Measurements from ENCODE around the gene FBXL17.

The FBXL17 gene

DNA sequence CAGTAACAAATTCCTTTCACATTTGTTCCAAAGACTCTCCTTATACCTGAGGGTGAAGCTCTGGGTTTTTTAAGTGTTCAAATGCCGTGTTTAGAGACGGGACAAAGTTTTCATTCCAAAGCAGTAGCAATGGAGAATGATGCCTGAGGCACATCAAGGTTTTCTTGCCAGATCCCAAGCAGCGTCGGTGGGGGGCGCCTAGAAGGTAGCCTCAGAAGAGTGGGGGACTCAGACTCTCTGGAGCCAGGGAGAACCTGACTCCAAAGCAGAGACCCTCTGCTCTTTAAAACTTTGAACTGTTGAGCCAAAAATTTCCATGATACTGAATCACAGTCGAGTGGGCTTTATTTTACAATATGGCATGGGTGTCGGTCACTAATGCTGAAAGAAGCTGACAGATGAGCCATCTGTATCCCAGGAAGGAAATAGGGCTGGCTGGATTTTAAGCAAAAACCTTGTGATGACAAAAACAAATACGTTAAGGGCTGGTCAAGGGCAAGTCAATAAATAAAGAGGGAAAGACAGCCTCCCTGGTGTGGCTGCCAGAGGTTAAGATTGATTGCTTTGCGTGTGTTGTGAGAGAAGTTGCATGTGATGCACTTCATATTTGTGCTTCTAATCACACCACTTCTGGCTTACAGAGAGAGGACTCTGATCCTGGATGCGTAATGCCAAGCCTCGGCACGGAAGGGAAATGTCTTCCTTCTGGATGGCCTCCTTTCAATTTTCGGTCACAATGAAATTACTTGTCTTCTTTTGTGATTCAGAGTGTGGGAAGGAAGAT, 550.1 kb downstream of the FBXL17 start:
- Histone ChIP-seq H3K36me3 (ENCODE audit: low read length) (no peaks in the 10 kb centered on the region), H3K4me2 (ENCODE audit: low read depth, low read length, poor library complexity, severe bottlenecking) (no peak overlapping the region), H3K27me3 (ENCODE audit: low read length) (no peaks in the 10 kb centered on the region), H3K9me3 (ENCODE audit: insufficient read depth, low read length) (no peaks in the 10 kb centered on the region), H3K9ac (ENCODE audit: low read length) (no peak overlapping the region), H3K27ac (ENCODE audit: low read depth, low read length) (no peak overlapping the region), H3K9me2 (replicated peaks; ENCODE audit: insufficient read depth, low read length) (no peaks in the 10 kb centered on the region), H2AFZ (ENCODE audit: low read depth, low read length, severe bottlenecking) (no peak overlapping the region), H3K79me2 (ENCODE audit: insufficient read depth, low read length) (no peaks in the 10 kb centered on the region), H3F3A (ENCODE audit: insufficient read depth) (no peaks in the 10 kb centered on the region), H4K20me1 (ENCODE audit: low read depth, low read length) (no peaks in the 10 kb centered on the region), H3K4me3 (ENCODE audit: insufficient read depth, low read length, poor library complexity, severe bottlenecking) (no peak overlapping the region)
- TF ChIP-seq EZH2phosphoT487 (conservative IDR thresholded peaks at IDR 0.05; ENCODE audit: low read length): no peak
- TF ChIP-seq, protein P1, sequence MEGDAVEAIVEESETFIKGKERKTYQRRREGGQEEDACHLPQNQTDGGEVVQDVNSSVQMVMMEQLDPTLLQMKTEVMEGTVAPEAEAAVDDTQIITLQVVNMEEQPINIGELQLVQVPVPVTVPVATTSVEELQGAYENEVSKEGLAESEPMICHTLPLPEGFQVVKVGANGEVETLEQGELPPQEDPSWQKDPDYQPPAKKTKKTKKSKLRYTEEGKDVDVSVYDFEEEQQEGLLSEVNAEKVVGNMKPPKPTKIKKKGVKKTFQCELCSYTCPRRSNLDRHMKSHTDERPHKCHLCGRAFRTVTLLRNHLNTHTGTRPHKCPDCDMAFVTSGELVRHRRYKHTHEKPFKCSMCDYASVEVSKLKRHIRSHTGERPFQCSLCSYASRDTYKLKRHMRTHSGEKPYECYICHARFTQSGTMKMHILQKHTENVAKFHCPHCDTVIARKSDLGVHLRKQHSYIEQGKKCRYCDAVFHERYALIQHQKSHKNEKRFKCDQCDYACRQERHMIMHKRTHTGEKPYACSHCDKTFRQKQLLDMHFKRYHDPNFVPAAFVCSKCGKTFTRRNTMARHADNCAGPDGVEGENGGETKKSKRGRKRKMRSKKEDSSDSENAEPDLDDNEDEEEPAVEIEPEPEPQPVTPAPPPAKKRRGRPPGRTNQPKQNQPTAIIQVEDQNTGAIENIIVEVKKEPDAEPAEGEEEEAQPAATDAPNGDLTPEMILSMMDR (IDR thresholded peaks at IDR 0.05; ENCODE audit: insufficient read depth, low read length, poor library complexity, severe bottlenecking): no peak

DNA sequence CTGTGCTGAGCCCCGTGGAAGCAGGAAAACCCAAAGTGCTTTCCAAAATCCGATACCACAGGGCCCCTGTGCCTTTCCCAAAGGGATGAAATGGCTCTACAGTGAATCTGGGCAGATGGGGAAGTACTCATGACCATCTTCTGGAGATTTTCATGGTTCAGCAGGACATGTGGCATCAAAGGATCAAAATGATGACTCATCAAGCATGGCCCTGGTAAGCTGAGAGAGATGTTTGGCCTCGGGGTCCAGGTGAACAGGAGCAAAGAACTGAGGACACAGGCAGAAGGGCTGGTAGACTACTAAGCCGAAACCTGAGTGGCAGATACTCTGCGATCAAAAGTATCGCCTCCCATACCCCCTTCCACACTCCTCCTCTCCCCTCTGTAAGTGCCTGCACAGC, 551.1 kb downstream of the FBXL17 start:
- H3K79me2 ChIP-seq (ENCODE audit: insufficient read depth, low read length): no peaks in the 10 kb centered on the region
- no peaks in the 10 kb centered on the region for H3K9me3 ChIP-seq (ENCODE audit: insufficient read depth, low read length)
- H3K9ac ChIP-seq (ENCODE audit: low read length): no peak overlapping the region
- H3K27ac ChIP-seq (ENCODE audit: low read depth, low read length): no peak overlapping the region
- H3K4me3 ChIP-seq (ENCODE audit: insufficient read depth, low read length, poor library complexity, severe bottlenecking): no peak overlapping the region
- H3K9me2 ChIP-seq (replicated peaks; ENCODE audit: insufficient read depth, low read length): no peaks in the 10 kb centered on the region
- H3K36me3 ChIP-seq (ENCODE audit: low read length): no peaks in the 10 kb centered on the region
- H4K20me1 ChIP-seq (ENCODE audit: low read depth, low read length): no peaks in the 10 kb centered on the region
- no peak overlapping the region for H2AFZ ChIP-seq (ENCODE audit: low read depth, low read length, severe bottlenecking)
- no peak overlapping the region for H3K4me2 ChIP-seq (ENCODE audit: low read depth, low read length, poor library complexity, severe bottlenecking)
- TF ChIP-seq, protein P1 (IDR thresholded peaks at IDR 0.05; ENCODE audit: insufficient read depth, low read length, poor library complexity, severe bottlenecking): no peak
- TF ChIP-seq EZH2phosphoT487 (conservative IDR thresholded peaks at IDR 0.05; ENCODE audit: low read length): no peak
- H3F3A ChIP-seq (ENCODE audit: insufficient read depth): no peaks in the 10 kb centered on the region
- no peaks in the 10 kb centered on the region for H3K27me3 ChIP-seq (ENCODE audit: low read length)

DNA sequence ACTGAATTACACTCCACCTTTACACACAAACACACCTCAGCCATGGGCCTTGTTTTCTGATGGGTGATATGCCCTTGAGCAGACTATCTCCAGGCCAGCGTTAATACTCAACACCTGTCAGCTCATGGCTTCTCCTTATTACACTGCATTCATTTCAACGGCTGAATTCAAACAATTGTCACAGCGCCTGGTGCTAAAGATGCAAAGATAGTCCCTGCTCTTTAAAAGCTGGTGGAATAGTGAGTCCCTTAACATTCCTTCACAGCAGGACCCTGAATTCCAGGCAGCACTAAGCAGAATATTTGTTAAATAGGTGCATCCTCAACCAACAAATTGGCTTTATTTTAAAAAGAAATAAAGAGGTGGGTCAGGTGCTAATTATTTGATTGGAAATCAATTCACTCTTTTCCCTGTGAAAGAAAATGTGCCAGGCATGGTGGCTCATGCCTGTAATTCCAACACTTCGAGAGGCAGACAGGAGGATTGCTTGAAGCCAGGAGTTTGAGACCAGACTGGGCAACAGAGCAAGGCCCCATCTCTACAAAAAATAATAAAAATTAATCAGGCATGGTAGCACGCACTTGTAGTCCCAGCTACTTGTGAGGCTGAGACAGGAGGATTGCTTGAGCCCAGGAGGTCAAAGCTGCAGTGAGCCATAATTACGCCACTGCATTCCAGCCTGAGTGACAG, 555.4 kb downstream of the FBXL17 start:
- Histone ChIP-seq H3F3A (ENCODE audit: insufficient read depth) (no peaks in the 10 kb centered on the region), H3K79me2 (ENCODE audit: insufficient read depth, low read length) (no peaks in the 10 kb centered on the region), H3K4me2 (ENCODE audit: low read depth, low read length, poor library complexity, severe bottlenecking) (no peak overlapping the region), H2AFZ (ENCODE audit: low read depth, low read length, severe bottlenecking) (no peak overlapping the region), H3K4me3 (ENCODE audit: insufficient read depth, low read length, poor library complexity, severe bottlenecking) (no peak overlapping the region), H3K9me3 (ENCODE audit: insufficient read depth, low read length) (no peaks in the 10 kb centered on the region), H4K20me1 (ENCODE audit: low read depth, low read length) (no peaks in the 10 kb centered on the region), H3K27ac (ENCODE audit: low read depth, low read length) (no peak overlapping the region), H3K27me3 (ENCODE audit: low read length) (no peaks in the 10 kb centered on the region), H3K9me2 (replicated peaks; ENCODE audit: insufficient read depth, low read length) (no peaks in the 10 kb centered on the region), H3K36me3 (ENCODE audit: low read length) (no peaks in the 10 kb centered on the region), H3K9ac (ENCODE audit: low read length) (no peak overlapping the region)
- TF ChIP-seq EZH2phosphoT487 (conservative IDR thresholded peaks at IDR 0.05; ENCODE audit: low read length): no peak
- TF ChIP-seq, protein P1 (IDR thresholded peaks at IDR 0.05; ENCODE audit: insufficient read depth, low read length, poor library complexity, severe bottlenecking): no peak

Data from SU-DHL-6 (cell line).